DMS79 treated with DMSO at 0.1 percent for 48 hours (cell line): ENCODE results near the gene RASGRP3.
A peak's percentile ranks its signal among the peaks of the same experiment; 100 is the strongest.
"Not testable (repeated sequence)": the region's sequence is repeated elsewhere in the genome, so short reads cannot be mapped to it uniquely, and the experiment has no call there.

Experiments used
- DNase-seq: peaks from one replicate; lab custom pipeline; 2025; lab: John Stamatoyannopoulos, UW

Gene RASGRP3, protein sequence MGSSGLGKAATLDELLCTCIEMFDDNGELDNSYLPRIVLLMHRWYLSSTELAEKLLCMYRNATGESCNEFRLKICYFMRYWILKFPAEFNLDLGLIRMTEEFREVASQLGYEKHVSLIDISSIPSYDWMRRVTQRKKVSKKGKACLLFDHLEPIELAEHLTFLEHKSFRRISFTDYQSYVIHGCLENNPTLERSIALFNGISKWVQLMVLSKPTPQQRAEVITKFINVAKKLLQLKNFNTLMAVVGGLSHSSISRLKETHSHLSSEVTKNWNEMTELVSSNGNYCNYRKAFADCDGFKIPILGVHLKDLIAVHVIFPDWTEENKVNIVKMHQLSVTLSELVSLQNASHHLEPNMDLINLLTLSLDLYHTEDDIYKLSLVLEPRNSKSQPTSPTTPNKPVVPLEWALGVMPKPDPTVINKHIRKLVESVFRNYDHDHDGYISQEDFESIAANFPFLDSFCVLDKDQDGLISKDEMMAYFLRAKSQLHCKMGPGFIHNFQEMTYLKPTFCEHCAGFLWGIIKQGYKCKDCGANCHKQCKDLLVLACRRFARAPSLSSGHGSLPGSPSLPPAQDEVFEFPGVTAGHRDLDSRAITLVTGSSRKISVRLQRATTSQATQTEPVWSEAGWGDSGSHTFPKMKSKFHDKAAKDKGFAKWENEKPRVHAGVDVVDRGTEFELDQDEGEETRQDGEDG

GRCh38 chr2:33476131-33476792 lies at the start of gene RASGRP3:
Gene RASGRP3 (plus strand): TSS chr2:33476649. CDS start chr2:33515137, 38,488 bp downstream.
- DNase-seq, result peak; percentile 70

DNA sequence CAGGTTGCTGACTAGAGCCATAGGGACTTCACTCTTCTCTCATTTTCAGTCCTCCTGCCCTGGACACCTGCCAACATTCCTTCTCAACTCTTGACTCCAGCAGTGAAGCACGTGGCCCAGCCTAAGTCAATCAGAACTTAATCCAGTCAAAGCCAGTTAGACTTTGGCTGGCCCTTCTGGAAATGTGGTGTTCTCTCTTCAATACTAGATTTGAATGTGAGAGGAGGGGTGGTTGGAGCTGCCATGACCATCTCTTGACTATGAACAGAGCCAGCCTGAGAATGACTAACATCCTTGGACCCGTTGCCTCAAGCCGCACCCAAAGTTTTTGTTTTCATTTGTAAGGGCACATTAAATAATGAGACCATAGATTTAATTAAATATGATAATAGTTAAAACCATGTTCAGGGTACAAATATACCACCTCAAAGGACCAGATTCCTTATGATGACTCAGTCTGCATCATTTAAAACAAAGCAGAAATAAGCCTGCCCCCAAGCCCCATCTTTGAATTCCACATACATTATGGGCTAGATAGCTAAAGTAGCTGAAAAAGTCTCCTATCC lies 49.7 kb upstream of the RASGRP3 start:
- DNase-seq, result peak; percentile 13

- no peak for DNase-seq
Measured at GRCh38 chr2:33430077-33430476, 46.4 kb upstream of the RASGRP3 start.

GRCh38 chr2:33430856-33431255 lies 45.6 kb upstream of the RASGRP3 start:
- no peak for DNase-seq

DNA sequence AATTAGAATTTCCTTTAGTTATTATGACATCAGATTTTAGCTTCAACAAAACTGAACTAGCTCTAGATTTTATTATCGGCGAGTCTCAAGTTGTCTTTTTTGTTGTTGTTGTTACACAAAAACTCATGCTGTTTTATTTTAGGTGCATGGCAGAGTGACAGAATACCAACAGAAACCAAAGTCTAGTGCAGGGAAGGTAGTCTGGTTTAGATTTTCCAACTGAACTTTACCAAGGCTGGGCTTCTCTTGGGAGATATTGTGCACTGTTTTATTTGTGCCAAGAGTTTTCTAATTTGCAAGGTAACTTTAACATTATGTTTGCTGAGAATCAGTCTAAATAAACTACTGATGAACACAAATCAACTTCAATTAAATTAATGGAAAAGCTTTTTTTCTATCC lies 43.6 kb upstream of the RASGRP3 start:
- DNase-seq, result no peak

DNA sequence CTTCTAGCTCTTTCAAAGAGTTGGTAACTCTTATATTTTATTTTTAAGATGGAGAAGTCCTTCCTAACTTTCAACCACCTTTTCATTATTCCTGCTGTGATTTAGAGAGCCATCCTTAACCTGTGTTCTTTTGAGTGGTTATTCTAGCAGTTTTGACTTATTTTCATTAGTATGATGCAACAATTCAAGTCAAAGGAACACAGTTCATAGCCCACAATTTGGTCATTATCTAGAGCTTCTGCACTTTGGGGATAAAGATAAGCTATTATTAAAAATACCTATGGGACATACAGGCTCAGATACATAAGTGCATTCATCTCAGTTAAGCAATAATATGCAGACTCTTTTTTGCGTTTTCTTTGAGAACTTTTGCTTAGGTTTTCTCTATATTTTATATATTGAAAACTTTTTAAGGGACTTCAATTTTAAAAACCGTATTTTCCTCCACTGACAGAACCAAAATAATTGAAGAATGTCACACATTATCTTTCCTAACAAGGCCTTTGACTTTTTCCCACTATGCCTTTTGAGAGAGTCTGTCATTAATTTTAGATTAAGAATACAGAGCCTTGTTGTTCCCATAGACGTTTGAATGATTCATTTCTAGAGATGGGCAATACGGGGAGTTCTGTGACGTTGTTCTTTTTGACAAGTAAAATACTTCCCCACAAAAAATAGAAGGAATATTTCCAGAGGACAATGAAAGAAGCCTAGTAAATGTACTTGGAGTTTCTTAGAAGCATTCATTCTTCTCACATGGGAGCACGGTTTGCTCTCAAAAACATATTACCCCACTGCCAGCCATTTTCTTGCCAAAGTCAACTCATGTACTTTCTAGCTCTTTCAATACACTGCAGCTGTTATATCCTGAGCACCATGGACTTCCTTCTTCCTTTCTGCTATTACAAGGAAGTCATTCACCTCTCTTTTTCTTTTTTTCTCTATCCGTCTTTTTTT lies 42.9 kb upstream of the RASGRP3 start:
- no peak for DNase-seq

DNA sequence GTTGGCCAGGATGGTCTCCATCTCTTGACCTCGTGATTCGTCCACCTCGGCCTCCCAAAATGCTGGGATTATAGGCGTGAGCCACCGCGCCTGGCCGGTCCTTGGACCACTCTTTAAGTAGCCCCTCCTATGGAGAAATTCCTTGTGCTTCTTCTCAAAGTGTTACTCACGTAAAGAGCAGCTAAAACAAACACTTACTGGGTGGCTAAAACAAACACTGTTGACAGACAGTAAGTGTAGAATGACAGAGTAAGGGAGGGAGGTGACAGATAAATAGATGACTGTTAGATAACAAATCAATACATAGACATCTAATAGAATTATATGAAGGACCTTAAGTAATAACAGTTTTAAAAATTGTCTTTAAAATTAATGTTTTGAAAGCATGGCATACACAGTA lies 40.9 kb upstream of the RASGRP3 start:
- DNase-seq, result no peak

GRCh38 chr2:33436083-33436482 lies 40.4 kb upstream of the RASGRP3 start:
- no peak for DNase-seq

- no peak for DNase-seq
Measured at GRCh38 chr2:33437297-33437696, 39.2 kb upstream of the RASGRP3 start.

- DNase-seq, result no peak
Measured at GRCh38 chr2:33437815-33438214, 38.6 kb upstream of the RASGRP3 start.

- DNase-seq, result peak; percentile 41
Measured at GRCh38 chr2:33441235-33441810, 35.1 kb upstream of the RASGRP3 start.

- DNase-seq, result not testable (repeated sequence)
Measured at GRCh38 chr2:33442052-33442451, 34.4 kb upstream of the RASGRP3 start.

DNA sequence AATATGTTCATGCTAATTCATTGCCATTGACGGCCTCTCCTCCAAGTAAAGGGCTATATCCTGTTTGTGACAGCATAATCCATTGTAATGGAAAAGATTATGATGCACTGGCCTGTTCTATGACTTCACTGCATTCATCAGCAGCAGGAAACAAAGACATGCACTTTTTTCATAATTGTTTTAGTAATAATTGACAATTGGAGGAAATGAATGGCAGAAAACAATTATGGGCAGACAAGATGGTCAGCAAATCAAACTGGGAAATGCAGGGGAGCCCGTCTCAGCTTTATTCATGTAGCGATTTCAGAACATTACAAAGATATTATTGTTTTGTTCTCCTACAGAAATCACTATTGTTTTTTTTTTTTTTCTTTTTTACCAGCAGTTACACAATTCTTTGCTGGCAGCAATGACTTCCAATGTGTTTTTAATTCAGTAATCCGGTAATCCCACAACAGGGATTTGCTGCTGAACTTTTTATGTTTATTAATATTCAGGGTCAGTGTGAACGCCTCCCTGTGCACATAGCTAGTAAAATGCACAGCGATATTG lies 33.8 kb upstream of the RASGRP3 start:
- no peak for DNase-seq

DNA sequence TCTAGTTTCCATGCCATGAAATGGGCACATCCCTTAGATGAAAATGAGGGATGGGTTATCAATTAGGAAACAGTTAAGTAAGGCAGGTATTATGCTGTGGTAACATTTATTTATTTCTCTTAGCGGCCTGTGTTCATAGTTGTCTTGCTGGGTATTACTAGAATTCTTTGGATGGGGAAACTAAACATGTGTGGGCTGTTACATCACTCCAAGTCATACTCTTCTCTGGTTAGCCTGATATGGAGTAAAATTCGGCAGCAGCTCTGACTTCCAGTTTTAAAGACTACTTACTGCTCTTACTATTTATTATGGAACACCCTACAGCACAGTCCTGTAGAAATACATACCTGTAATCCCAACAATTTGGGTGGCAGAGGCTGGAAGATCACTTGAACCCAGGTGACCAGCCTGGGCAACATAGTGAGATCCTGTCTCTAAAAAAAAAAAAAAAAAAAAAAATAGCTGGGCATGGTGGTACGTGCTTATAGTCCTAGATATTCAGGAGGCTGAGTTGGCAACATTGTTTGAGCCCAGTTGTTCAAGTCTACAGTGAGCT lies 33.1 kb upstream of the RASGRP3 start:
- DNase-seq, result no peak

- DNase-seq, result no peak
Measured at GRCh38 chr2:33444967-33445366, 31.5 kb upstream of the RASGRP3 start.

DNA sequence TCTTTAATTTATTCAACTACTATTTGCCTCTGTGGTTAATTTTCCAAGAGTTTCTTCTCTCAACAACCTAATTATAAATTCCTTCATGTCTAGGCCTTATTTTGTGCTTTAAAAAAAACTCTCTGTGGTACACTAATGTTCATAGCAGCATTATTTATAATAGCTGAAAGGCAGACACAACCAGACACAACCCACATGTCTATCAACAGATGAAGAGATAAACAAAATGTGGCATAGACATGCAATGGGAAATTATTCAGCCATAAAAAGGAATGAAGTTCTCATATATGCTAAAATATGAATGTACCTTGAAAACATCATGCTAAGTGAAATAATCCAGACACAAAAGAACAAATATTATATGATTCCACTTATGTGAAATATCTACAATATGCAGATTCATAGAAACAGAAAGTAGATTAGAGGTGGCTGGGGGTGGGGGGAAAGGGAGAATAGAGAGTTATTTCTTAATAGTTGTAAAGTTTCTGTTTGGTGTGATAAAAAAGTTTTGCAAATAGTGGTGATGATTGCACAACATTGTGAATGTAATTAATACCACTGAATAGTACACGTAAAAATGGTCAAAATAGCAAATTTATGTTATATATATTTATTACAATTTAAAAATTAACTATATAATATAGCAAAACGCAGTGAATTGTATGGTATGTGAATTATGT lies 28.1 kb upstream of the RASGRP3 start:
- DNase-seq, result no peak

DNA sequence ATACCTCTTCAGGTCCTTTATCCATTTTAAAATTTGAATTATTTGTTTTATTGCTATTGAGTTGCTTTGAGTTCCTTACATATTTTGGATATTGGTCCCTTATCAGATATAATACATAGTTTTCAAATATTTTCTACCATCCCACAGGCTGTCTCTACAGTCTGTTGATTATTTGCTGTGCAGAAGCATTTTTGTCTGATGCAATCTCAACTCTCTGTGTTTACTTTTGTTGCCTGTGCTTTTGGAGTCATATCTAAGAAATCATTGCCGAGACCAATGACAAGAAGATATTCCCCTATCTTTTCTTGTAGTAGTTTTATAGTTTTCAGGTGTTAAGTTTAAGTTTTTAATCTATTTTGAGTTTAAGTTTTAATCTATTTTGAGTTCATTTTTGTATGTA lies 25.2 kb upstream of the RASGRP3 start:
- no peak for DNase-seq

DNA sequence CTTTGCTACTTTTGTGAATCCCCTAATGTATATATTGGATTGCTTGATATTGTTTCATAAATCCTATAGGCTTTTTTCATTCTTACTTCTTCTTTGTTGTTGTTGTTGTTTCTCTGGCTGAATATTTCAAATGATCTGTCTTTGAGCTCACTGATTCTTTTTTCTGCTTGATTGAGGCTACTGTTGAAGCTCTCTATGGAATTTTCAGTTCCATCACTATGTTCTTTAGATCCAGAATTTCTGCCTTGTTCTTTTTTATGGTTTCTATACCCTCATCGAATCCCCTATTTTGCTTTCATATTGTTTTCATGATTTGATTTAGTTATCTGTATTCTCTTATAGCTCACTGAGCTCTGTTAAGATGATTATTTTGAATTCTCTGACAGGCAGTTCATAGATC lies 24.6 kb upstream of the RASGRP3 start:
- DNase-seq, result no peak

- no peak for DNase-seq
Measured at GRCh38 chr2:33452545-33452944, 23.9 kb upstream of the RASGRP3 start.
